ENCODE data around the gene MTHFD1L.

DNA sequence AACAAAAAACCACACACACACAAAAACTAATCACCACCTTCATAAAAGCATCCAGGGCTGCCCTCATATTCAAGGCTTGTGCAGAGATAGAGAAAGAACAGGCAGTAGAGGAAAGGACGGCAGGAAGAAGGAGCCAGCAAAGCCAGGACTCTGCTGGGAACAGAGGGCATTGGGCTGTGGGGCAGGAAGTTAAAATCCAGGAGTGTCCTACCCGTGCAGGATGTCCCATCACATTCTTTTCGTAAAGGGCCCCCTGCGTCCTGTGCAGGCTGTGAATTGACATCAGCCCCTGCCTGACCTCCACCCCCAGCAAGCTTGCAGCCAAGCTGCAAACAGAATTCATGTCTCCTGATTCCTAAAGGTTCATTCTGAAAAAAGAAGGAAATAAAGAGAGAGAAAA lies 277.8 kb downstream of the MTHFD1L start:
- TF ChIP-seq, protein P1, sequence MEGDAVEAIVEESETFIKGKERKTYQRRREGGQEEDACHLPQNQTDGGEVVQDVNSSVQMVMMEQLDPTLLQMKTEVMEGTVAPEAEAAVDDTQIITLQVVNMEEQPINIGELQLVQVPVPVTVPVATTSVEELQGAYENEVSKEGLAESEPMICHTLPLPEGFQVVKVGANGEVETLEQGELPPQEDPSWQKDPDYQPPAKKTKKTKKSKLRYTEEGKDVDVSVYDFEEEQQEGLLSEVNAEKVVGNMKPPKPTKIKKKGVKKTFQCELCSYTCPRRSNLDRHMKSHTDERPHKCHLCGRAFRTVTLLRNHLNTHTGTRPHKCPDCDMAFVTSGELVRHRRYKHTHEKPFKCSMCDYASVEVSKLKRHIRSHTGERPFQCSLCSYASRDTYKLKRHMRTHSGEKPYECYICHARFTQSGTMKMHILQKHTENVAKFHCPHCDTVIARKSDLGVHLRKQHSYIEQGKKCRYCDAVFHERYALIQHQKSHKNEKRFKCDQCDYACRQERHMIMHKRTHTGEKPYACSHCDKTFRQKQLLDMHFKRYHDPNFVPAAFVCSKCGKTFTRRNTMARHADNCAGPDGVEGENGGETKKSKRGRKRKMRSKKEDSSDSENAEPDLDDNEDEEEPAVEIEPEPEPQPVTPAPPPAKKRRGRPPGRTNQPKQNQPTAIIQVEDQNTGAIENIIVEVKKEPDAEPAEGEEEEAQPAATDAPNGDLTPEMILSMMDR (IDR thresholded peaks at IDR 0.05): no peak
- no peak for TF ChIP-seq POLR2AphosphoS5 (IDR thresholded peaks at IDR 0.05)
